Tibial nerve (tissue), 4 donors: ENCODE results near the gene CCDC24. TPM values are rescaled to one million over a fixed set of nuclear protein-coding genes. Genes with fewer than 3 reads are reported as not detected.
A peak's percentile ranks its signal among the peaks of the same experiment; 100 is the strongest.

Source experiments
- DNase-seq, 2 donors: peaks; one replicate each; pipeline ENCODE4 v3.0.0-alpha.2; 2019; ENCODE audit warnings: low spot score in 2 of 2
- H3K27ac ChIP-seq, 4 donors: fragments of 200-600 bp; sonication (generic) in 3 of 4; one replicate each; pipeline ENCODE4 v1.5.1; 2017 to 2019; ENCODE audit warnings: mild to moderate bottlenecking in 1 of 4
- H3K27me3 ChIP-seq, 2 donors: fragments of 200-600 bp; sonication (generic) in 1 of 2; one replicate each; pipeline versions ENCODE4 v1.5.1 to v1.6.0; 2017 to 2019
- H3K36me3 ChIP-seq, 3 donors: fragments of 200-600 bp; sonication (generic); one replicate each; pipeline ENCODE4 v1.5.1; 2018 to 2019
- H3K4me1 ChIP-seq, 4 donors: fragments of 200-600 bp; sonication (generic) in 3 of 4; one replicate each; pipeline ENCODE4 v1.5.1; 2017 to 2019
- H3K4me3 ChIP-seq, 4 donors: fragments of 200-600 bp; sonication (generic) in 3 of 4; one replicate each; pipeline ENCODE4 v1.5.1; 2017 to 2019; ENCODE audit warnings: mild to moderate bottlenecking in 1 of 4, moderate library complexity in 1 of 4
- H3K9me3 ChIP-seq, 4 donors: fragments of 200-600 bp; sonication (generic) in 3 of 4; one replicate each; pipeline ENCODE4 v1.5.1; 2017 to 2019
- EP300 ChIP-seq, 2 donors: sonication (generic); formaldehyde crosslinking; IDR thresholded peaks; one replicate each; pipeline ENCODE4 v1.6.1; 2017; ENCODE audit warnings: antibody characterized with exemption in 2 of 2, mild to moderate bottlenecking in 1 of 2
- POLR2A ChIP-seq, 2 donors: fragments of 450-650 bp; IDR thresholded peaks; one replicate each; pipeline ENCODE4 v1.6.1; 2017; ENCODE audit warnings: antibody characterized with exemption in 2 of 2, mild to moderate bottlenecking in 2 of 2, moderate library complexity in 2 of 2
- WGBS, 2 donors: methylation state at CpG; one replicate each; pipeline ENCODE4 v1.1.5; 2018; 5-methylcytosine and 5-hydroxymethylcytosine counted together
- total RNA-seq, 4 donors: library from RNA; depleted of rRNA; stranded (reverse); fragments of >200 nt; gene quantifications; one replicate each; pipeline ENCODE4 v1.1.0, GENCODE V29; 2016
- TF ChIP-seq, protein P1 (sequence below), 5 experiments: fragments of 200-600 bp in 3 of 5; fragments of 450-650 bp in 2 of 5; sonication (generic) in 3 of 5; IDR thresholded peaks; one replicate each; pipeline ENCODE4 v1.5.1; 2016 to 2019; ENCODE audit warnings: antibody characterized with exemption in 5 of 5, mild to moderate bottlenecking in 3 of 5, moderate library complexity in 2 of 5

Gene CCDC24
- total RNA-seq, result 10 to 100 TPM in 1 of 4 donors, 1 to 10 TPM in 3; 5.4 to 18.8 (median 8.9) TPM

DNA sequence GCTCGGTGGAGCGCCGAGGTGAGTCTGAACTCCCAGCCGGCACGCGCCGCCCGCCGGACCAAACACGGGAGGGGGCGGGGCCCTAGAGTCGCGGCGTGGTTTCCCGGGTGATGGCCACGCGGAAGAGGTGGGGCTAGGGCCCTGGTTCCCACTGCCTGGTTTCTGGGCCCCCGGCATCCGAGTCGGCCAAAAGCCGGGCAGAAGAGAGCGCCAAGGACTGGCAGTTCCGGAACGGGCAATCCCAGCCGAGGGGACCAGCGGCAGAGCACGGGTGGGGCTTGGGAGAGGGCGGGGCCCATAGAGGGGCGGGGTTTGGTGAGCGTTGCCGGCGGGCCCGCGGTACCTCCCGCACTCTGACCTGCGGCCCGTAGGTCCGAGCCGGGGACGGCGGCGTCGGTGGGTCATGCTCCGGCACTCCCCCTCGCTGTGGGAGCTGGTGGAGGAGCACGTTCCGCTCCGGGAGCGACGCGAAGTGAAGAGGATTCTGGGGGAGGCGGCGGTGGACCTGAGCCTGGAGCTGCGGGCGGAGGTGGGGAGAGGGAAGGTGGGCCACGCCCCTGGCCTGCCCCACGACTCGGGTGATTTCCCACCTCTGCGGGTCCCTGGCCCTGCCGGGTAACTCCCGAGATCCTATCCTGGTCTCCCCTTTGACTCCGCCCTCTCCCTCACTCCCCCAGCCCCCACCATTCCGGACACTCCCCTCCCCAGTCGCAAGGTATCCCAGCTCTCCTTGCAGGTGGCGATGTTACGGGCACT, at the start of gene CCDC24:
Gene CCDC24 (plus strand): TSS at position 124 of the 756 bp plus-strand sequence. CDS start 280 bp downstream, at position 404.
- DNase-seq, result peak; percentile 77 to 79
- Histone ChIP-seq H3K27me3 (no peaks in the 10 kb centered on the region), H3K4me3 (peak within 1 kb of the TSS; percentile 43 to 71 (median 58)), H3K36me3 (peaks cover 0 to 8% (median 0%) of the 10 kb centered on the region in 3 donors), H3K9me3 (no peaks in the 10 kb centered on the region), H3K27ac (peak within 1 kb of the TSS in 3 of 4 donors; percentile 44 to 79 (median 72)), H3K4me1 (peaks cover 0 to 27% (median 13%) of the 10 kb centered on the region in 4 donors)
- WGBS, 2 donors, result 1% methylated on average over 56 to 58 of the region's 66 CpGs
- TF ChIP-seq POLR2A (IDR thresholded peaks at IDR 0.05) (peak in 1 of 2 donors; percentile 4), EP300 (IDR thresholded peaks at IDR 0.05) (peak; percentile 22 to 69)
- TF ChIP-seq, protein P1, sequence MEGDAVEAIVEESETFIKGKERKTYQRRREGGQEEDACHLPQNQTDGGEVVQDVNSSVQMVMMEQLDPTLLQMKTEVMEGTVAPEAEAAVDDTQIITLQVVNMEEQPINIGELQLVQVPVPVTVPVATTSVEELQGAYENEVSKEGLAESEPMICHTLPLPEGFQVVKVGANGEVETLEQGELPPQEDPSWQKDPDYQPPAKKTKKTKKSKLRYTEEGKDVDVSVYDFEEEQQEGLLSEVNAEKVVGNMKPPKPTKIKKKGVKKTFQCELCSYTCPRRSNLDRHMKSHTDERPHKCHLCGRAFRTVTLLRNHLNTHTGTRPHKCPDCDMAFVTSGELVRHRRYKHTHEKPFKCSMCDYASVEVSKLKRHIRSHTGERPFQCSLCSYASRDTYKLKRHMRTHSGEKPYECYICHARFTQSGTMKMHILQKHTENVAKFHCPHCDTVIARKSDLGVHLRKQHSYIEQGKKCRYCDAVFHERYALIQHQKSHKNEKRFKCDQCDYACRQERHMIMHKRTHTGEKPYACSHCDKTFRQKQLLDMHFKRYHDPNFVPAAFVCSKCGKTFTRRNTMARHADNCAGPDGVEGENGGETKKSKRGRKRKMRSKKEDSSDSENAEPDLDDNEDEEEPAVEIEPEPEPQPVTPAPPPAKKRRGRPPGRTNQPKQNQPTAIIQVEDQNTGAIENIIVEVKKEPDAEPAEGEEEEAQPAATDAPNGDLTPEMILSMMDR (IDR thresholded peaks at IDR 0.05), result no peak

DNA sequence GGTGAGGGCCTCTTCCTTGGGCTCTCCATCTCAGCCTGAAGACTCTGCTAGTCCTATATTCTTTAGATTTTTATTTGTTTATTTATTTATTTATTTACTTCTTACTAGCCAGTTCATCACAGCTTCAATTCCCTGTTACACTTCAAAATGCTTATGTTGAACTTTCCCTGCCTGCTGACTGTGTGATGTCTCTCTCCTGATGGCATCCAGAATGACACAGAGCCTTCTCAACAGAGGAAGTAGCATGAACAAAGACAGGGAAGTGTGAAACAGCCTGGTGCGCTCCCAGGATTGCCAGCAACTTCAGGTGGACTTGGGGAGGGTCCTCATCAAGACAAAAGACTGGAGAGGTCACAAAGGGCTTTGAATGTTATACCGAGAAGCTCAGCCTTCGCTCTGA, 49.0 kb upstream of the CCDC24 start:
- H3K27me3 ChIP-seq, result no peaks in the 10 kb centered on the region
- no peaks in the 10 kb centered on the region for H3K9me3 ChIP-seq
- H3K27ac ChIP-seq, result no peak overlapping the region
- H3K4me1 ChIP-seq, result peaks cover 0 to 19% (median 9%) of the 10 kb centered on the region in 4 donors
- no peaks in the 10 kb centered on the region for H3K36me3 ChIP-seq
- no peak for DNase-seq
- no peak overlapping the region for H3K4me3 ChIP-seq
- WGBS, 2 donors, result 80 to 81% methylated on average over 3 of the region's 3 CpGs
- TF ChIP-seq, protein P1 (IDR thresholded peaks at IDR 0.05), result no peak
- TF ChIP-seq POLR2A (IDR thresholded peaks at IDR 0.05), result no peak
- TF ChIP-seq EP300 (IDR thresholded peaks at IDR 0.05), result no peak

DNA sequence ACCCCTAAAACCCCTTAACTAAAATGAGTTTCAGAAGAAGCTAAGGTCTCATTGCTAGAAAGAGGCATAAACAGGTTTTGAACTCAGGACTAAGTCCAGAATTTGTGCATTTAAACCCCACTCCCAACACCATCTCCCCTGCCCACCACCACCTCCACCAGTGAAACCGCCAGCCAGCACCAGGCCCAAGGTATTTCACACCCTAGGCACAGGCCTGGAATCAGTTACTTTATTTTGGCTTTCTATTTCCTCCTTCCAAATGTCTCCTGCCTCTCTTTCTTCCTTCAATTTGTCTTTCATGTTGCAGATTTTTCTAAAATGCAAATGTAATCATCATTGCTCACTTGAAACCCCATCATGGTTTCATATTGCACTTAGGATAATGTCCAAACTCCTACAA, 46.5 kb upstream of the CCDC24 start:
- Histone ChIP-seq H3K27me3 (no peaks in the 10 kb centered on the region), H3K27ac (no peak overlapping the region), H3K36me3 (peaks cover 0 to 7% (median 1%) of the 10 kb centered on the region in 3 donors), H3K4me1 (peaks cover 0 to 43% (median 24%) of the 10 kb centered on the region in 4 donors), H3K9me3 (no peaks in the 10 kb centered on the region), H3K4me3 (no peak overlapping the region)
- no peak for DNase-seq
- no peak for TF ChIP-seq POLR2A (IDR thresholded peaks at IDR 0.05)
- no peak for TF ChIP-seq EP300 (IDR thresholded peaks at IDR 0.05)
- TF ChIP-seq, protein P1 (IDR thresholded peaks at IDR 0.05), result no peak
- 89 to 97% methylated on average over 1 of the region's 1 CpG for WGBS, 2 donors

DNA sequence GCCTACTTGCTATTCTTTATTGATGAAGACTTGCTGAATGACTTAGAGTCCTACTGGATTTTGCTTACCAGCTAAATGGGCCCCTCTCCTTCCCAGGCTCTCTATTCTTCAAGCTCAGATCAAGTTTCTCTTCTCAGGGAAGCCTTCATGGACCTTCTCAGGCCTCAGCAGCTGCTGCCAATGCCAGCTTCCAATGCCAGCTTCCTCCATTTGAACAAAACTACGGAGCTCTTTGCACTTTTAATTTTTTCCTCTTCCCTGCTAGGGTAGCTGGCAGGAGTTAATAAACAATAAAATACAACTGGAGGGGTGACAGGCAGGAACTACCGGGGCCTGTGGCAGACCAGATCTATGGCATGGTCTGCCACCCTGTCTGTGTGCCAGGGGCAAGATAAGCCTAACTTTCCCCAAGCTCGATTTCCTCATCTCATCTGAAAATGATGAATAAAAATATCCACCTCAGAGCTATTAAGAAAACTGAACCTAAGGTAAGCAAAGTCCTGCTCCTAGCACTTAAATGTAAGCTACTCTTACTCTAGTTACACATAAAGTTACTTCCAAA, 45.6 kb upstream of the CCDC24 start:
- H3K27ac ChIP-seq, result peak overlapping the region; percentile 75 to 97 (median 94)
- H3K4me3 ChIP-seq, result peak overlapping the region; percentile 44 to 79 (median 62)
- 10% methylated on average over 3 of the region's 3 CpGs for WGBS, 2 donors

More for the DNA sequence above, 45.6 kb upstream of the CCDC24 start:
- Histone ChIP-seq H3K36me3 (peaks cover 0 to 16% (median 5%) of the 10 kb centered on the region in 3 donors), H3K27me3 (no peaks in the 10 kb centered on the region), H3K9me3 (no peaks in the 10 kb centered on the region), H3K4me1 (peaks cover 0 to 43% (median 24%) of the 10 kb centered on the region in 4 donors)
- no peak for DNase-seq
- TF ChIP-seq POLR2A (IDR thresholded peaks at IDR 0.05) (no peak), EP300 (IDR thresholded peaks at IDR 0.05) (no peak)
- TF ChIP-seq, protein P1 (IDR thresholded peaks at IDR 0.05), result no peak
